Subcutaneous preadipocyte (primary cell): ENCODE measurements around the gene TAF1D. TPM values are rescaled to one million over a fixed set of nuclear protein-coding genes. Genes with fewer than 3 reads are reported as not detected.

ENCODE experiments used
- small RNA-seq: library from RNA; depleted of rRNA; stranded (forward); fragments of <200 nt; gene quantifications from one replicate; pipeline ENCODE3, GENCODE V24; 2012
- total RNA-seq: library from RNA; depleted of rRNA; stranded (reverse); fragments of >200 nt; gene quantifications from 2 replicates; pipeline ENCODE4 v1.2.3, GENCODE V29; 2012

Gene TAF1D, protein sequence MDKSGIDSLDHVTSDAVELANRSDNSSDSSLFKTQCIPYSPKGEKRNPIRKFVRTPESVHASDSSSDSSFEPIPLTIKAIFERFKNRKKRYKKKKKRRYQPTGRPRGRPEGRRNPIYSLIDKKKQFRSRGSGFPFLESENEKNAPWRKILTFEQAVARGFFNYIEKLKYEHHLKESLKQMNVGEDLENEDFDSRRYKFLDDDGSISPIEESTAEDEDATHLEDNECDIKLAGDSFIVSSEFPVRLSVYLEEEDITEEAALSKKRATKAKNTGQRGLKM
- total RNA-seq: 125 and 147 TPM in 2 replicates

DNA sequence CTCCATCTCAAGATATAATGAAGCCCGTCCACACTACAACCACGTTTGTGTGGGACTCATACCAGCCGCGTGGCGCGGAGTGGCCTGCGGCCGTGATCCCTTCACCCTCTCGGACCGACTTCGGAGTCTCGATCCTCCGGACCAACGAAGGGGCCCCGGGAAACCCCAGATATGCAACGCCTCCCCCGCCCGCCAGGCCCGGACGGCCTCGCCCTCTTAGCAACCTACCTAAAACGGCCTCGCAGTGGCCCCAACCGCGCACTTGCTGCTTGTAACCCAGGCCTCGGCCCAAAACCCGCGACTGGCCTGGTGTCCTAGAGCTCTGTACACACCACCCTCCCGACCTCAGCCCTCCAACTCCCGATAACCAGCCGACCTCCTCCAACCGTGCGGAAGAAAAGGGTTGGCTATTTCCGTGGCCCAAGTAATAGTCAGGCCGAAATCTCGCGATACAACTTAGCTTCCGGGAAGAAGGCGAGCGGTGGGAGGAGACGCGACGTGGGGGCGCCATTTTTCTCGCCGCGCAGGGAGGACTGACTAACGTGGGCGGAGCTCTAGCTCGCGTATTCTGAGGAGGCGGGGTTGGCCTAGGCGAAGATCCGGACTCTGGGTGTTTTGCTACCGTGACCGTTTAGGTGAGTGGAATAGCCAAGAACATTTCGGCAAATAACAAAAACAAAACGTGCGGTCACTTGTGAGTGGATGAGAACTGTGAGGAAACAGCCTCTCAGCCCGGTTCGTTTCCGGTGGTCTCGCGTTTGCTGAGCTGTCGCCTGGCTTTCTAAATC is at the start of gene TAF1D, which contains the start of gene C11orf54:
TSS of gene TAF1D (minus strand) at position 402 of the 788 bp plus-strand sequence. CDS start 2,191 bp downstream, outside the sequence.
TSS of gene C11orf54 (plus strand) at position 579 of the 788 bp plus-strand sequence. CDS start 5,722 bp downstream, outside the sequence.

DNA sequence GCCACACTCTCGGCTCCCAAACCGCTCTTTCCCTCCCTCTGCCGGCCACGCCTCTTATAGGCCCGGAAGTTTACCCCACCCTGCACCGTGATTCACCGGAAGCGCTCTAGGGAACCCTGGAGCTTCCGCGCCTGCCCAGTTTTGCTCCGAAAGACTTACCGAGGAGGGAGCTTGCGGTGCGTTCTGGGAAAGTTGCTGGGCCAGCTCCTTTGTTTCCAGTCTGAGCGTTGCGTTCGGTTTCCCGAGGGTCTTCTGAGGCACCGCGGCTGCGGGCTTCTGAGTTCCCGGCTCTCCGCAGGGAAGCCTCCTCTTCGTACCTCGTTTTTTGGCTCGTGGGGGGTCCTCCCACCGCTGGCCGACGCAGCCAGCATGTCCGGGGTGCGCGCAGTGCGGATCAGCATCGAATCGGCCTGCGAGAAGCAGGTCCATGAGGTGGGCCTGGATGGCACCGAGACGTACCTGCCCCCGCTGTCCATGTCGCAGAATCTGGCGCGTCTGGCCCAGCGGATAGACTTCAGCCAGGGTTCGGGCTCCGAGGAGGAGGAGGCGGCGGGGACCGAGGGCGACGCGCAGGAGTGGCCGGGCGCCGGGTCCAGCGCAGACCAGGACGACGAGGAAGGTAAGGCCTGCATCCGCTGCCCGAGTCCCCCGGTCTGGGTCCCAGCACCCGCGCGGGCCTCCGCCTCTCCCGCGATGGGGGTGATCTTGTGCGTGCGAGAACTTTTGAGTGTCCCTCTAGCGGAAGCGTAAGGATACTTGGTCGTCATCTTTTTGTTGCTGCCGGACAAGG is 43.0 kb upstream of the TAF1D start, which contains the start of gene MED17:
TSS of gene MED17 (plus strand) at position 138 of the 790 bp plus-strand sequence. CDS start at position 370, 232 bp downstream.

Small RNA genes lying within 50 kb of the gene (small RNA-seq; reads per million reads assigned to genes)
- gene RF00019 (not detected), gene RF00493 (81.7 reads per million, percentile 98 among the genes with 10 or more reads in this experiment), gene SCARNA9 (not detected), gene SNORA1 (not detected), gene SNORA18 (not detected), gene SNORA25 (not detected), gene SNORA32 (not detected), gene SNORA40 (not detected), gene SNORA8 (not detected), gene SNORD5 (not detected), gene SNORD6 (4,303 reads per million, percentile 100 among the genes with 10 or more reads in this experiment)

Other genes with a start within 250 kb of the TAF1D start
- 5.1 and 6.6 TPM in 2 replicates for gene SMCO4, start 198.1 kb downstream of the TAF1D start, total RNA-seq
- 16.5 and 25.8 TPM in 2 replicates for gene CEP295, start 79.8 kb downstream of the TAF1D start, total RNA-seq
- 12.9 and 17.3 TPM in 2 replicates for gene C11orf54, start 177 bp upstream of the TAF1D start, total RNA-seq
- 21.3 and 31.7 TPM in 2 replicates for gene MED17, start 42.8 kb upstream of the TAF1D start, total RNA-seq
- 0.37 TPM in 1 of 2 replicates, not detected in the other for gene VSTM5, start 109.1 kb upstream of the TAF1D start, total RNA-seq